PFSK-1 (cell line): ENCODE measurements around the gene ARHGEF7.

Source experiments
- SIN3A ChIP-seq: IDR thresholded peaks from 2 replicates; pipeline ENCODE4 v1.6.1; 2012; ENCODE audit warnings: mild to moderate bottlenecking, low read length, moderate library complexity, borderline replicate concordance; ENCODE audit not compliant: insufficient read depth
- TAF1 ChIP-seq: IDR thresholded peaks from 2 replicates; pipeline ENCODE4 v1.6.1; 2012; ENCODE audit warnings: low read length, control low read depth, borderline replicate concordance; ENCODE audit not compliant: insufficient read depth

DNA sequence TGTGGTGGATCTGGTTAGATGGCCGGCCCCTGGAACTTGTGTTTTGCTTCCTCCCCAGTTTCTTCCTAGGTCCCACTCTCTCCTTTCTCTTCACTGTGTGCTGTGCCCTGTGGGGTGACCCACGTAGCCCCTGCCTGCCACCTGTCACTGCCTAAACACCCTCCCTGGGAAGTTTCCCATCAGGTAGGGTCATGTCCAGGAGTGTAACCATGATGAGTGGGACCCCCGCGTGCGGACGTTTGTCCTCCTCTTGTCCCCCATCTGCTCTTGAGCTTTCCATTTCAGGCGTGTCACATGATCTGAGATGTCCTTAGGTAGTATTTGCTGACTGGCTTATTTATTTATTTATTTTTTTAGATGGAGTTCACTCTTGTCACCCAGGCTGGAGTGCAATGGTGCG, 61.3 kb downstream of the ARHGEF7 start:
- TF ChIP-seq SIN3A (no peak), TAF1 (no peak)
